HepG2 (cell line): ENCODE data around the gene SENP5. TPM values are rescaled to one million over a fixed set of nuclear protein-coding genes. Genes with fewer than 3 reads are reported as not detected.

Experiments
- ARID3A ChIP-seq: IDR thresholded peaks from 2 replicates; pipeline ENCODE4 v1.6.1; 2012; ENCODE audit warnings: low read depth, low read length, improper control_type of control experiment
- ETV6 ChIP-seq: sonication (generic); formaldehyde crosslinking; conservative IDR thresholded peaks from 2 replicates; pipeline ENCODE4 v1.4.0; 2020; ENCODE audit warnings: missing genetic modification reagents
- SNAI1 ChIP-seq: sonication (generic); formaldehyde crosslinking; IDR thresholded peaks from 2 replicates; pipeline ENCODE4 v1.5.0; 2020; ENCODE audit warnings: mild to moderate bottlenecking, missing genetic modification reagents, borderline replicate concordance
- TEAD2 ChIP-seq: sonication (generic); formaldehyde crosslinking; IDR thresholded peaks from 2 replicates; pipeline ENCODE4 v1.9.0; 2021; ENCODE audit warnings: missing genetic modification reagents
- ZFP36 ChIP-seq: fragments of 150-350 bp; IDR thresholded peaks from 2 replicates; pipeline ENCODE4 v1.6.1; 2018; ENCODE audit warnings: borderline replicate concordance, low read length, low read depth; ENCODE audit not compliant: partially characterized antibody
- ZHX1 ChIP-seq: sonication (generic); formaldehyde crosslinking; IDR thresholded peaks from 2 replicates; pipeline ENCODE4 v1.8.1; 2022; ENCODE audit warnings: low read depth, mild to moderate bottlenecking, missing genetic modification reagents
- ZMAT3 ChIP-seq: sonication (generic); formaldehyde crosslinking; conservative IDR thresholded peaks from 2 replicates; pipeline ENCODE4 v1.7.0; 2021; ENCODE audit warnings: missing genetic modification reagents
- ZNF280D ChIP-seq: sonication (generic); formaldehyde crosslinking; IDR thresholded peaks from 2 replicates; pipeline ENCODE4 v1.5.1; 2020; ENCODE audit warnings: mild to moderate bottlenecking, missing genetic modification reagents
- ZNF34 ChIP-seq: sonication (generic); formaldehyde crosslinking; IDR thresholded peaks from 2 replicates; pipeline ENCODE4 v1.4.0; 2020; ENCODE audit warnings: mild to moderate bottlenecking, missing genetic modification reagents, borderline replicate concordance
- ZNF407 ChIP-seq: sonication (generic); formaldehyde crosslinking; IDR thresholded peaks from one replicate; pipeline ENCODE4 v1.5.1; 2020; ENCODE audit warnings: mild to moderate bottlenecking, missing genetic modification reagents; ENCODE audit errors: not compliant biosample characterization
- ZSCAN12 ChIP-seq: sonication (generic); formaldehyde crosslinking; IDR thresholded peaks from 2 replicates; pipeline ENCODE4 v1.9.0; 2021; ENCODE audit warnings: mild to moderate bottlenecking, missing genetic modification reagents
- polyA plus RNA-seq, 8 experiments: library from polyadenylated mRNA; depleted of rRNA in 3 of 8; stranded (reverse) in 7 of 8; unstranded in 1 of 8; fragments of >200 nt; fragmentation: Illumina TruSeq in 4 of 8; extraction: Trizol in 4 of 8; gene quantifications; 2 replicates each; pipeline versions ENCODE4 v1.2.1 to v1.2.3, GENCODE V29; 2011 to 2016; ENCODE audit warnings: low read depth in 4 of 8, missing spikeins in 1 of 8, mixed read lengths in 1 of 8; ENCODE audit not compliant: insufficient read depth in 1 of 8
- total RNA-seq, 5 experiments: library from RNA; depleted of rRNA; stranded (reverse); fragments of >200 nt; fragmentation: Illumina TruSeq; extraction: Trizol; gene quantifications; 2 replicates each; pipeline ENCODE4 v1.2.3, GENCODE V29; 2016; ENCODE audit warnings: low read depth in 1 of 5

Gene SENP5
- total and polyA plus RNA-seq, 2 of the 13 experiments (the other 11 are each of a cell fraction or from before 2014, with no cell fraction given), result 17.6 to 30.9 TPM

GRCh38 chr3:196962108-196962929 is 94.6 kb downstream of the SENP5 start (continued):
- TF ChIP-seq ZNF407 (CRISPR knock-in tag) (no peak), TEAD2 (CRISPR knock-in tag) (no peak), ZSCAN12 (CRISPR knock-in tag) (no peak), ZNF34 (no peak), ARID3A (peak; percentile 45; the same call in 1 of the 2 replicates), ZNF280D (CRISPR knock-in tag) (peak; percentile 80; the same call in 1 of the 2 replicates), ZFP36 (no peak), ZMAT3 (CRISPR knock-in tag) (no peak), ETV6 (CRISPR knock-in tag) (no peak), SNAI1 (CRISPR knock-in tag) (no peak), ZHX1 (CRISPR knock-in tag) (no peak)
